SK-N-DZ (cell line): Measurements from ENCODE around the gene ZNF462.

Source experiments
- small RNA-seq, 2 experiments: library from RNA; depleted of rRNA; stranded (forward); fragments of <200 nt; gene quantifications; one replicate each; pipeline ENCODE3, GENCODE V24; 2014

The ZNF462 gene

Small RNA genes within 50 kb of the gene (small RNA-seq; reads per million reads assigned to genes)
- 0 reads per million in 2 experiments for gene RNA5SP292
